PC-3 (cell line): ENCODE measurements around the gene TNFSF11. TPM values are rescaled to one million over a fixed set of nuclear protein-coding genes. Genes with fewer than 3 reads are reported as not detected.

ENCODE experiments used
- ATAC-seq: fragments of 200-7000 bp; cut with Tn5 transposase; 2 replicates; pipeline ENCODE4 v1.9.1; 2020; ENCODE audit warnings: mild to moderate bottlenecking, moderate library complexity
- BruUV-seq: library from RNA; stranded (reverse); fragments of 400-500 nt; replicated peaks from 2 replicates; lab custom pipeline; 2021; lab: Mats Ljungman, UMichigan
- CTCF ChIA-PET: fragments of 300-600 bp; sonication (Branson Sonifier 250); formaldehyde crosslinking; loops from one replicate; lab custom pipeline; 2022; ENCODE audit warnings: antibody characterized with exemption; lab: Charles Lee
- POLR2A ChIA-PET: fragments of 300-600 bp; sonication (Branson Sonifier 250); formaldehyde crosslinking; loops from one replicate; lab custom pipeline; 2022; ENCODE audit warnings: antibody characterized with exemption; ENCODE audit not compliant: unreplicated experiment; lab: Charles Lee
- DNase-seq: peaks from one replicate; pipeline ENCODE4 v3.0.0-alpha.2; 2015
- H2AFZ ChIP-seq: fragments of 300-600 bp; sonication (generic); 2 replicates; pipeline ENCODE4 v1.6.0; 2016; ENCODE audit warnings: antibody characterized with exemption, low read length
- H3F3A ChIP-seq: fragments of 300-600 bp; sonication (generic); one replicate; pipeline ENCODE4 v1.6.0; 2017; ENCODE audit warnings: antibody characterized with exemption, low read length, control low read depth, mild to moderate bottlenecking; ENCODE audit not compliant: unreplicated experiment
- H3K27ac ChIP-seq: fragments of 300-600 bp; sonication (generic); 2 replicates; pipeline ENCODE4 v1.5.1; 2016; ENCODE audit warnings: mild to moderate bottlenecking, low read length
- H3K27me3 ChIP-seq: fragments of 300-600 bp; sonication (generic); 2 replicates; pipeline ENCODE4 v1.6.1; 2016; ENCODE audit warnings: low read length, mixed read lengths
- H3K36me3 ChIP-seq: fragments of 300-600 bp; sonication (generic); 2 replicates; pipeline ENCODE4 v1.6.1; 2016; ENCODE audit warnings: low read depth, mixed run types, low read length, mixed read lengths
- H3K4me1 ChIP-seq: fragments of 300-600 bp; sonication (generic); 2 replicates; pipeline ENCODE4 v1.5.1; 2016; ENCODE audit warnings: low read length; ENCODE audit not compliant: insufficient read depth
- H3K4me2 ChIP-seq: fragments of 300-600 bp; sonication (generic); 2 replicates; pipeline ENCODE4 v1.6.0; 2016; ENCODE audit warnings: low read length
- H3K4me3 ChIP-seq: fragments of 300-600 bp; sonication (generic); 2 replicates; pipeline ENCODE4 v1.5.1; 2016; ENCODE audit warnings: mild to moderate bottlenecking, low read length, mixed read lengths
- H3K79me2 ChIP-seq: fragments of 300-600 bp; sonication (generic); 2 replicates; pipeline ENCODE4 v1.6.1; 2017; ENCODE audit warnings: low read length, mixed read lengths
- H3K9ac ChIP-seq: fragments of 300-600 bp; sonication (generic); 2 replicates; pipeline ENCODE4 v1.6.0; 2016; ENCODE audit warnings: mild to moderate bottlenecking, low read length
- H3K9me2 ChIP-seq: fragments of 300-600 bp; sonication (generic); replicated peaks from 2 replicates; pipeline ENCODE4 v1.6.1; 2016; ENCODE audit warnings: mixed run types, low read length, mixed read lengths
- H3K9me3 ChIP-seq: fragments of 300-600 bp; sonication (generic); 2 replicates; pipeline ENCODE4 v1.6.1; 2016; ENCODE audit warnings: low read length, mixed read lengths
- H4K20me1 ChIP-seq: fragments of 300-600 bp; sonication (generic); 2 replicates; pipeline ENCODE4 v1.6.1; 2016; ENCODE audit warnings: low read length, mixed read lengths
- CTCF ChIP-seq: fragments of 300-600 bp; sonication (generic); conservative IDR thresholded peaks from 2 replicates; pipeline ENCODE4 v1.5.1; 2017; ENCODE audit warnings: antibody characterized with exemption, low read depth, mild to moderate bottlenecking, low read length
- EZH2 ChIP-seq: fragments of 300-600 bp; sonication (generic); IDR thresholded peaks from one replicate; pipeline ENCODE4 v1.6.1; 2017; ENCODE audit warnings: antibody characterized with exemption, mild to moderate bottlenecking, low read length; ENCODE audit not compliant: unreplicated experiment
- EZH2phosphoT487 ChIP-seq: fragments of 300-600 bp; sonication (generic); IDR thresholded peaks from 2 replicates; pipeline ENCODE4 v1.6.1; 2018; ENCODE audit warnings: mild to moderate bottlenecking, antibody characterized with exemption, low read length, borderline replicate concordance
- intact Hi-C: fragments of 100-400 bp; cut with micrococcal nuclease; formaldehyde crosslinking; loops from 2 replicates; pipeline ENCODE4 v1.9.0; 2023
- total RNA-seq: library from RNA; depleted of rRNA; stranded (reverse); fragments of >200 nt; gene quantifications from 2 replicates; pipeline ENCODE4 v1.2.3, GENCODE V29; 2014

The TNFSF11 gene
- total RNA-seq, 1 experiment from 2014 or later = not detected

GRCh38 chr13:42610649-42611048, 36.7 kb downstream of the TNFSF11 start:
- TF ChIP-seq EZH2 = no peak
- no peak for TF ChIP-seq CTCF
- TF ChIP-seq EZH2phosphoT487 = no peak
- no peak overlapping the region for H3K4me3 ChIP-seq
- no TSS peak for BruUV-seq
- H2AFZ ChIP-seq = no peak overlapping the region
- ChIA-PET POLR2A (no interaction called here), CTCF (no interaction called here)
- intact Hi-C loops = no loop called here
- DNase-seq (no peak), ATAC-seq (no peak)
- H3K36me3 ChIP-seq = no peaks in the 10 kb centered on the region
- H3K9me2 ChIP-seq = no peaks in the 10 kb centered on the region
- H3K27me3 ChIP-seq = no peaks in the 10 kb centered on the region
- peaks cover 7% of the 10 kb centered on the region for H3K4me1 ChIP-seq
- H3K4me2 ChIP-seq = no peak overlapping the region
- no peaks in the 10 kb centered on the region for H3K79me2 ChIP-seq
- no peaks in the 10 kb centered on the region for H3F3A ChIP-seq
- H3K9me3 ChIP-seq = no peaks in the 10 kb centered on the region
- H4K20me1 ChIP-seq = no peaks in the 10 kb centered on the region
- H3K27ac ChIP-seq = no peak overlapping the region
- no peak overlapping the region for H3K9ac ChIP-seq

- POLR2A ChIA-PET = no interaction called here
- Histone ChIP-seq H3K79me2 (no peaks in the 10 kb centered on the region), H3K4me2 (no peak overlapping the region), H3K27ac (no peak overlapping the region), H4K20me1 (no peaks in the 10 kb centered on the region), H2AFZ (no peak overlapping the region), H3K9me2 (no peaks in the 10 kb centered on the region), H3F3A (no peaks in the 10 kb centered on the region), H3K4me1 (peaks cover 7% of the 10 kb centered on the region), H3K36me3 (no peaks in the 10 kb centered on the region), H3K9ac (no peak overlapping the region), H3K9me3 (no peaks in the 10 kb centered on the region), H3K4me3 (no peak overlapping the region), H3K27me3 (no peaks in the 10 kb centered on the region)
- no TSS peak for BruUV-seq
- no peak for ATAC-seq
- intact Hi-C loops = no loop called here
- DNase-seq = no peak
- TF ChIP-seq CTCF (no peak), EZH2 (no peak), EZH2phosphoT487 (no peak)
- CTCF ChIA-PET = no interaction called here
Observed at GRCh38 chr13:42611086-42611779, 37.3 kb downstream of the TNFSF11 start.

GRCh38 chr13:42612021-42612765, 38.2 kb downstream of the TNFSF11 start:
- H3K4me1 ChIP-seq = peaks cover 7% of the 10 kb centered on the region
- no TSS peak for BruUV-seq
- no peak overlapping the region for H2AFZ ChIP-seq
- H3K36me3 ChIP-seq = no peaks in the 10 kb centered on the region
- DNase-seq (peak; percentile 76), ATAC-seq (peak; percentile 91)
- H3F3A ChIP-seq = no peaks in the 10 kb centered on the region
- no peak for TF ChIP-seq EZH2
- TF ChIP-seq EZH2phosphoT487 = no peak
- TF ChIP-seq CTCF = no peak
- H3K79me2 ChIP-seq = no peaks in the 10 kb centered on the region
- no peaks in the 10 kb centered on the region for H4K20me1 ChIP-seq
- no peak overlapping the region for H3K4me3 ChIP-seq
- H3K9me3 ChIP-seq = no peaks in the 10 kb centered on the region
- CTCF ChIA-PET = no interaction called here
- H3K27ac ChIP-seq = no peak overlapping the region
- H3K9me2 ChIP-seq = no peaks in the 10 kb centered on the region
- H3K9ac ChIP-seq = no peak overlapping the region
- H3K4me2 ChIP-seq = no peak overlapping the region
- H3K27me3 ChIP-seq = no peaks in the 10 kb centered on the region
- POLR2A ChIA-PET = no interaction called here
- intact Hi-C loops = no loop called here
